ENCODE results near the gene PIBF1.

DNA sequence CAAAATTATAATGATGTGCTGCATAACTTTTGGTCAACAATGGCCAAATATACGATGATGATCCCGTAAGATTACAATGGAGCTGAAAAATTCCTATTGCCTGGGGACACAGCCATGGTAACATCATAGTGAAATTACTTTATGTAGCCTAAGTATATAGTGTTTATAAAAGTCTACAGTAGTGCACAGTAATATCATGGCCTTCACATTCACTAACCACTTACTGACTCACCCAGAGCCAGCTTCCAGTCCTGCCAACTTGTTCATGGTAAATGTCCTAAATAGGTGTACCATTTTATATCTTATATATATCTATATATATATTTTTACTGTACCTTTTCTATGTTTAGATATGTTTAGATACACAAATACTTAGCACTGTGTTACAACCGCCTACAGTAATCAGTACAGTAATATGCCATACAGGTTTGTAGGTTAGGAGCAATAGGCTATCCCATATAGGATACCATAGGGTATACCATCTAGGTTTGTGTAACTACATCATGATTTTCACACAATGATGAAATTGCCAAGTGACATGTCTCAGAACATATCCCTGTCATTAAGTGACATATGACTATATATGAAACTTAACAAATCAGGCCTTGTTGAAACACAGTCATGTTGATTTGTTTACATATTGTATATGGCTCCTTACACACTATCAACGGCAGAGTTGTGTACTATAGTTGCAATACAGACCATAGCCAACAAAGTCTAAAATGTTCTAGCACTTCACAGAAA lies 24.0 kb upstream of the PIBF1 start:
- TF ChIP-seq, protein P1, sequence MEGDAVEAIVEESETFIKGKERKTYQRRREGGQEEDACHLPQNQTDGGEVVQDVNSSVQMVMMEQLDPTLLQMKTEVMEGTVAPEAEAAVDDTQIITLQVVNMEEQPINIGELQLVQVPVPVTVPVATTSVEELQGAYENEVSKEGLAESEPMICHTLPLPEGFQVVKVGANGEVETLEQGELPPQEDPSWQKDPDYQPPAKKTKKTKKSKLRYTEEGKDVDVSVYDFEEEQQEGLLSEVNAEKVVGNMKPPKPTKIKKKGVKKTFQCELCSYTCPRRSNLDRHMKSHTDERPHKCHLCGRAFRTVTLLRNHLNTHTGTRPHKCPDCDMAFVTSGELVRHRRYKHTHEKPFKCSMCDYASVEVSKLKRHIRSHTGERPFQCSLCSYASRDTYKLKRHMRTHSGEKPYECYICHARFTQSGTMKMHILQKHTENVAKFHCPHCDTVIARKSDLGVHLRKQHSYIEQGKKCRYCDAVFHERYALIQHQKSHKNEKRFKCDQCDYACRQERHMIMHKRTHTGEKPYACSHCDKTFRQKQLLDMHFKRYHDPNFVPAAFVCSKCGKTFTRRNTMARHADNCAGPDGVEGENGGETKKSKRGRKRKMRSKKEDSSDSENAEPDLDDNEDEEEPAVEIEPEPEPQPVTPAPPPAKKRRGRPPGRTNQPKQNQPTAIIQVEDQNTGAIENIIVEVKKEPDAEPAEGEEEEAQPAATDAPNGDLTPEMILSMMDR (IDR thresholded peaks at IDR 0.05): no peak
- no peak for TF ChIP-seq POLR2A (IDR thresholded peaks at IDR 0.05)
